ENCODE data around the gene UBE2E3. TPM values are rescaled to one million over a fixed set of nuclear protein-coding genes. Genes with fewer than 3 reads are reported as not detected.

UBE2E3 gene
- polyA plus RNA-seq, 1 experiment: 58.8 TPM

DNA sequence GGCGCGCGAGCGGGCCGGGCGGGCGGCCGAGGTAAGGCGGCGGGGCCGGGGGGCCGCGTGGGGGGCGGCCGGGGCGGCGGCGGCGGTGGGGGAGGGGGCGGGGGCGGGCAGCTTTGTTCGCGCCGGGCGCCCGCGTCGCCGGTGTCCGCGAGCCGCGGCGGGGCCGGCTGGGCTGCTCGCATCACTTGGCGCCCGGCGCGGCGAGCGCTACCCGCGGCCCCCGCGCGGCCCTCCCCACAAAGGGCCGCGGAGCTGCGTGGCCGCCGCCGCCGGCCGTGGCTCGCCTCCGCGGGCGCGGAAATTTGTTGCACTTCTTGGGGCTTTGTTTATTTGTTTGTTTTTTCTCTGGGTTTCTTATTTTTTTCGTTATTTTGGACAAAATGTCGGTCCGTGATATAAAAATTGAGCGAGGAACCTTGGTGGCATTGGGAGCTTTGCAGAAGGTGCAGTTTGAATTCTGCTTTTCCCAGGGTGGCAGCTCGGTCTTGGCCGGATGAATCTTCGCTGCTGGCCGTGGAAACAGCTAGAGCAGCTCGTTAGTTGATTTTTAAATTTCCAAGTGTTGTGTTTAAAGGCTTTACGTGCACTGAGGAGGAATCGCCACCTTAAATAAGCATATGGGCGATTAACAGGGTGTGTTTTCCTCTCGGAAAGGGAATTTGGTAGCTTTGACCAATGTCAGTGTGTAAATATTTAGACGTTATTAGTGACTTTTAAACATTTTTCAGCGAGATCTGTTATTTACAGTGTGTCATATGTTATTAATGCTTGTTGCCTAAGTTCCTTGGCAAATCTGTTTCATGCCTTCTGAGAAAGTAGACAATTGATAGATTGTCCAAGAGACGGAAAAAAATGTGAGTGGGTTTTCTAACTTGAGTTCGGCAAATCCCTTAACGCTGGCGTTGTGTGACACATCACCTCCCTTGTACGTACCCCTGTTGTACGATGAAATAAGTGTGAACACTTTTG is 822 bp downstream of the UBE2E3 start:
- no peaks in the 10 kb centered on the region for H3K27me3 ChIP-seq (ENCODE audit: control insufficient read depth, insufficient read depth, low read length)
- DNase-seq (ENCODE audit: low read depth): no peak
- TF ChIP-seq, protein P1, sequence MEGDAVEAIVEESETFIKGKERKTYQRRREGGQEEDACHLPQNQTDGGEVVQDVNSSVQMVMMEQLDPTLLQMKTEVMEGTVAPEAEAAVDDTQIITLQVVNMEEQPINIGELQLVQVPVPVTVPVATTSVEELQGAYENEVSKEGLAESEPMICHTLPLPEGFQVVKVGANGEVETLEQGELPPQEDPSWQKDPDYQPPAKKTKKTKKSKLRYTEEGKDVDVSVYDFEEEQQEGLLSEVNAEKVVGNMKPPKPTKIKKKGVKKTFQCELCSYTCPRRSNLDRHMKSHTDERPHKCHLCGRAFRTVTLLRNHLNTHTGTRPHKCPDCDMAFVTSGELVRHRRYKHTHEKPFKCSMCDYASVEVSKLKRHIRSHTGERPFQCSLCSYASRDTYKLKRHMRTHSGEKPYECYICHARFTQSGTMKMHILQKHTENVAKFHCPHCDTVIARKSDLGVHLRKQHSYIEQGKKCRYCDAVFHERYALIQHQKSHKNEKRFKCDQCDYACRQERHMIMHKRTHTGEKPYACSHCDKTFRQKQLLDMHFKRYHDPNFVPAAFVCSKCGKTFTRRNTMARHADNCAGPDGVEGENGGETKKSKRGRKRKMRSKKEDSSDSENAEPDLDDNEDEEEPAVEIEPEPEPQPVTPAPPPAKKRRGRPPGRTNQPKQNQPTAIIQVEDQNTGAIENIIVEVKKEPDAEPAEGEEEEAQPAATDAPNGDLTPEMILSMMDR (IDR thresholded peaks at IDR 0.05; ENCODE audit: insufficient read depth, low read depth, low read length): no peak
- ChIA-PET POLR2A (interaction anchor here (0.6 kb wide), 1 partner anchor 442 kb away, joined by 7 read pairs; no protein-coding TSS in a partner anchor), CTCF (interaction anchor here (0.7 to 4.4 kb wide), 15 partner anchors 11 to 857 kb away, joined by 3 to 23 read pairs (median 3); no protein-coding TSS in a partner anchor)
- no peaks in the 10 kb centered on the region for H3K36me3 ChIP-seq (ENCODE audit: control insufficient read depth, insufficient read depth, low read length)
- H3K4me3 ChIP-seq (ENCODE audit: low read depth, low read length): peak overlapping the region; percentile 76

DNA sequence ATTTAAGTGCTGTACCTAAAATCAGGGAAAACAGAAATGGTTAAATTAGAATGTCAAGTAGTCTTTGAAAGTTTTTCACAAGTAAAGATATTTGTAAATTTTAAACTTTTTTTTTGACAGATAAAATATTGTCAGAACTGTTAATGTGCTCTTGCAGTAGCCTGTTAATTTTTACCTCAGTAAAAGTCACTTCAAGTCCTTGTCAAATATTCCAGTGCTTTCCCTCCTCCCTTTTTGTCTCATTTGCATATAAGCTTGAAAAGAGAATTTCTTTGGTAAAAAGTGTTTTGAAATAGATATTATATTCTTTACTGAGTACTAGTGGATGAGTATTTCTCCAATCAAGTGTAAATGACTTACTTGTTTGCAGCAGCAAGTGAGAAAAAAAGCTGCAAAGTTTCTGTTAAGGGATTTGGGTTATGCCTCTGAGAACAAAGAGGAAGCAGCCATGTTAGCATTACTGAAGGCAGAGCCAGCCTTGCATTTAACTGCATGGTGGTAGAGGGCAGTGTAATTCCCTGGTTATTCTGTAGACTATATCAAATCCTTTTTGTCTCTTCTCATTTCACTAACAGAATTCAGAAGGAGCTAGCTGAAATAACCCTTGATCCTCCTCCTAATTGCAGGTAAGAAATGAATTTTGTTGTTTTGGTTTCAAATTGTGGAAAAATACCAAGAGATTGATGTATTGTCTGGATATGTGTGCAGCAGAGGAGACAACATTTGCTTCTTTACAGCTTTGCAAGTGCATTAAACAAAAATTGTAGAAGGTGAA is 3.2 kb downstream of the UBE2E3 start:
- H3K4me3 ChIP-seq (ENCODE audit: low read depth, low read length): no peak overlapping the region
- TF ChIP-seq, protein P1 (IDR thresholded peaks at IDR 0.05; ENCODE audit: insufficient read depth, low read depth, low read length): peak; percentile 47
- no peaks in the 10 kb centered on the region for H3K36me3 ChIP-seq (ENCODE audit: control insufficient read depth, insufficient read depth, low read length)
- no peaks in the 10 kb centered on the region for H3K27me3 ChIP-seq (ENCODE audit: control insufficient read depth, insufficient read depth, low read length)
- POLR2A ChIA-PET: interaction anchor here (0.6 kb wide), 1 partner anchor 39 kb away, joined by 5 read pairs; no protein-coding TSS in a partner anchor
- CTCF ChIA-PET: interaction anchor here (0.6 to 1.3 kb wide), 3 partner anchors 20 to 854 kb away, joined by 3 to 4 read pairs (median 3); no protein-coding TSS in a partner anchor
- DNase-seq (ENCODE audit: low read depth): no peak

DNA sequence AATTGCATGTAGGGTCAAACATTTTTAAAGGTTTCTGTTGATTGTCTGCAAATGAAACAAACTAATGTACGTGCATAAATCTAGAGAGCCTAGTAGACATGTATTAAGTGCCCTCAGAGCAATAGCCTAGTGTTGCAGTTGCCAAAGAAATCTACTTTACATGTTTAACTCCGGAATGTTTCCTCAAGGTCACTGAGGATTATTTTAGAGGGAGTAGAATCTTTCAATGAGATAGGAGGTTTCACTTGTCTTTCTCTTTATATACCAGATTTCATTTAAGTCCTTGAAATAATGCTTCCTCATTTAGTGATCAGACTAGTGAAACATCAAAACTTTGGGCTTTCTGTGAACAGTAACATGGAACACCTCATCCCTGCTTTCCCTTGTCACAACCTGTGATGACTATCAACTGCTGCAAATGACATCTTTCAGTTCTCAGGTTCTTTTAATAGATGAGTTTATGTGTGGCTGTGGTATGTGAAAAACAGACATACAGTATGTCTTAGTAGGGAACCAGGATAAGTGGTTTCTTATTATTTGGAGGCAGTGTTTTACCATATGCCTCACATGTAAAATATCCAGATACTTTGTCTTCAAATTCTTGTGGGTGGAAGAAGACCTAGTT is 5.5 kb downstream of the UBE2E3 start:
- ChIA-PET POLR2A (no interaction called here), CTCF (interaction anchor here (1.1 kb wide), 1 partner anchor 861 kb away, joined by 3 read pairs; no protein-coding TSS in a partner anchor)
- Histone ChIP-seq H3K27me3 (ENCODE audit: control insufficient read depth, insufficient read depth, low read length) (no peaks in the 10 kb centered on the region), H3K36me3 (ENCODE audit: control insufficient read depth, insufficient read depth, low read length) (no peaks in the 10 kb centered on the region), H3K4me3 (ENCODE audit: low read depth, low read length) (no peak overlapping the region)
- no peak for DNase-seq (ENCODE audit: low read depth)
- TF ChIP-seq, protein P1 (IDR thresholded peaks at IDR 0.05; ENCODE audit: insufficient read depth, low read depth, low read length): no peak

DNA sequence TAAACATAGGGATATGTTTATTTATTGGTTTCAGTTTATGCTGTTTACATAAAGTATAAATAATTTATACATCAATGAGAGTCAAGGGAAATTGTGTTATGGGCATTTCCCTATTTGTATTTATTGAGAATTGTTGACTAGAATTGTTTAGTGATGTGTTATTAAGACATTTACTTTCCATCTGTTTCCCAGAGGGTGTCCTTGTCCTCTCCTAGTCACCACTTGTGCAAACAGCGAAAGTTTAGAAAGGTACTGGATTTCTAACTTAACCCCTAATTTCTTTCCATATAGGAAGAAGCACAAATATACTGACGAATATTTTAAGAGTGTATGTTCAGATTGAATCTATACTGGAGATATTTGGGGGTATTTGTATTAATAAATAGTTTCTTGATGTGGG is 6.7 kb downstream of the UBE2E3 start:
- no peaks in the 10 kb centered on the region for H3K36me3 ChIP-seq (ENCODE audit: control insufficient read depth, insufficient read depth, low read length)
- ChIA-PET POLR2A (no interaction called here), CTCF (interaction anchor here (1.1 kb wide), 1 partner anchor 862 kb away, joined by 3 read pairs; no protein-coding TSS in a partner anchor)
- no peak overlapping the region for H3K4me3 ChIP-seq (ENCODE audit: low read depth, low read length)
- TF ChIP-seq, protein P1 (IDR thresholded peaks at IDR 0.05; ENCODE audit: insufficient read depth, low read depth, low read length): no peak
- H3K27me3 ChIP-seq (ENCODE audit: control insufficient read depth, insufficient read depth, low read length): no peaks in the 10 kb centered on the region
- DNase-seq (ENCODE audit: low read depth): no peak
